Panc1 (cell line): Measurements from ENCODE around the gene C19orf25. TPM values are rescaled to one million over a fixed set of nuclear protein-coding genes. Genes with fewer than 3 reads are reported as not detected.

Experiments
- ATAC-seq: fragments of 200-7000 bp; cut with Tn5 transposase; 2 replicates; pipeline ENCODE4 v1.9.1; 2020; ENCODE audit warnings: mild to moderate bottlenecking, moderate library complexity
- BruUV-seq: library from RNA; stranded (reverse); fragments of 400-500 nt; replicated peaks from 2 replicates; lab custom pipeline; 2021; lab: Mats Ljungman, UMichigan
- CTCF ChIA-PET: fragments of 300-600 bp; sonication (Branson Sonifier 250); formaldehyde crosslinking; loops from one replicate; lab custom pipeline; 2022; ENCODE audit warnings: antibody characterized with exemption; lab: Charles Lee
- POLR2A ChIA-PET: fragments of 300-600 bp; sonication (Branson Sonifier 250); formaldehyde crosslinking; loops from one replicate; lab custom pipeline; 2022; ENCODE audit warnings: antibody characterized with exemption; lab: Charles Lee
- DNase-seq: peaks from one replicate; pipeline ENCODE4 v3.0.0-alpha.2; 2010; ENCODE audit warnings: low read depth, low spot score
- H3K27ac ChIP-seq: 2 replicates; pipeline ENCODE4 v1.5.1; 2011; ENCODE audit warnings: mild to moderate bottlenecking, low read length, inconsistent platforms
- H3K27me3 ChIP-seq: fragments of 200-500 bp; sonication (Bioruptor generic); 2 replicates; pipeline ENCODE4 v1.6.0; 2014; ENCODE audit warnings: low read length, inconsistent platforms; ENCODE audit not compliant: control insufficient read depth, insufficient read depth
- H3K36me3 ChIP-seq: fragments of 200-500 bp; sonication (Bioruptor generic); 2 replicates; pipeline ENCODE4 v1.5.1; 2014; ENCODE audit warnings: inconsistent platforms, mild to moderate bottlenecking, low read length, moderate library complexity; ENCODE audit not compliant: control insufficient read depth, insufficient read depth
- H3K4me1 ChIP-seq: 2 replicates; pipeline ENCODE4 v1.5.1; 2011; ENCODE audit warnings: inconsistent platforms, mild to moderate bottlenecking, low read length, moderate library complexity; ENCODE audit not compliant: control insufficient read depth, insufficient read depth
- H3K4me3 ChIP-seq, 2 experiments: 2 replicates each; pipeline ENCODE4 v1.5.1; 2011 to 2012; ENCODE audit warnings: low read depth in 2 of 2, low read length in 2 of 2, mild to moderate bottlenecking in 2 of 2, inconsistent platforms in 1 of 2, moderate library complexity in 1 of 2
- H3K9me3 ChIP-seq: fragments of 200-500 bp; sonication (Bioruptor generic); 2 replicates; pipeline ENCODE4 v1.5.1; 2014; ENCODE audit warnings: low read depth, mild to moderate bottlenecking, inconsistent platforms, low read length, moderate library complexity; ENCODE audit not compliant: control insufficient read depth, insufficient read depth
- POLR2AphosphoS5 ChIP-seq: IDR thresholded peaks from 2 replicates; pipeline ENCODE4 v1.6.1; 2012; ENCODE audit warnings: mild to moderate bottlenecking, low read depth, low read length, moderate library complexity
- SIN3A ChIP-seq: IDR thresholded peaks from 2 replicates; pipeline ENCODE4 v1.6.1; 2012; ENCODE audit warnings: low read depth, mild to moderate bottlenecking, low read length, moderate library complexity, borderline replicate concordance; ENCODE audit not compliant: insufficient read depth
- TCF7L2 ChIP-seq: IDR thresholded peaks from 2 replicates; pipeline ENCODE4 v1.6.1; 2011; ENCODE audit warnings: mild to moderate bottlenecking, low read depth, low read length, inconsistent platforms
- in situ Hi-C: cut with HindIII; loops from 2 replicates; pipeline ENCODE4 v1.10.0; 2016; ENCODE audit warnings: low sequenced_read_pairs, low pct_unique_long_range_greater_than_20kb
- intact Hi-C: fragments of 100-400 bp; cut with micrococcal nuclease; formaldehyde crosslinking; loops from one replicate; pipeline ENCODE4 v1.10.0; 2022; ENCODE audit not compliant: unreplicated experiment
- total RNA-seq: library from RNA; stranded (reverse); gene quantifications from one replicate; pipeline ENCODE4 v1.2.1, GENCODE V29; 2021; ENCODE audit not compliant: unreplicated experiment
- TF ChIP-seq, protein P1 (sequence below): fragments of 450-650 bp; IDR thresholded peaks from 2 replicates; pipeline ENCODE4 v1.5.1; 2017; ENCODE audit warnings: mild to moderate bottlenecking
- TF ChIP-seq, protein P2 (sequence below), 2 experiments: IDR thresholded peaks; 2 replicates each; pipeline ENCODE4 v1.6.1; 2011 to 2012; ENCODE audit warnings: low read depth in 2 of 2, control low read depth in 1 of 2, low read length in 1 of 2, mild to moderate bottlenecking in 1 of 2, moderate library complexity in 1 of 2; ENCODE audit not compliant: insufficient read depth in 1 of 2

Gene C19orf25
- total RNA-seq, 1 experiment from 2014 or later: 34.7 TPM

GRCh38 chr19:1450735-1451731, 28.0 kb downstream of the C19orf25 start:
- CTCF ChIA-PET: no interaction called here
- ATAC-seq (no peak), DNase-seq (no peak)
- no peaks in the 10 kb centered on the region; the same call in none of the 2 replicates for H3K4me1 ChIP-seq
- H3K36me3 ChIP-seq: no peaks in the 10 kb centered on the region
- no peaks in the 10 kb centered on the region for H3K9me3 ChIP-seq
- no peaks in the 10 kb centered on the region for H3K27me3 ChIP-seq
- POLR2A ChIA-PET: no interaction called here
- no peak overlapping the region for H3K27ac ChIP-seq
- in situ Hi-C loops: no loop called here
- intact Hi-C loops: no loop called here
- no TSS peak for BruUV-seq
- H3K4me3 ChIP-seq: no peak overlapping the region; a peak in 1 of 4 replicates
- TF ChIP-seq, protein P1, sequence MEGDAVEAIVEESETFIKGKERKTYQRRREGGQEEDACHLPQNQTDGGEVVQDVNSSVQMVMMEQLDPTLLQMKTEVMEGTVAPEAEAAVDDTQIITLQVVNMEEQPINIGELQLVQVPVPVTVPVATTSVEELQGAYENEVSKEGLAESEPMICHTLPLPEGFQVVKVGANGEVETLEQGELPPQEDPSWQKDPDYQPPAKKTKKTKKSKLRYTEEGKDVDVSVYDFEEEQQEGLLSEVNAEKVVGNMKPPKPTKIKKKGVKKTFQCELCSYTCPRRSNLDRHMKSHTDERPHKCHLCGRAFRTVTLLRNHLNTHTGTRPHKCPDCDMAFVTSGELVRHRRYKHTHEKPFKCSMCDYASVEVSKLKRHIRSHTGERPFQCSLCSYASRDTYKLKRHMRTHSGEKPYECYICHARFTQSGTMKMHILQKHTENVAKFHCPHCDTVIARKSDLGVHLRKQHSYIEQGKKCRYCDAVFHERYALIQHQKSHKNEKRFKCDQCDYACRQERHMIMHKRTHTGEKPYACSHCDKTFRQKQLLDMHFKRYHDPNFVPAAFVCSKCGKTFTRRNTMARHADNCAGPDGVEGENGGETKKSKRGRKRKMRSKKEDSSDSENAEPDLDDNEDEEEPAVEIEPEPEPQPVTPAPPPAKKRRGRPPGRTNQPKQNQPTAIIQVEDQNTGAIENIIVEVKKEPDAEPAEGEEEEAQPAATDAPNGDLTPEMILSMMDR: no peak
- TF ChIP-seq, protein P2, sequence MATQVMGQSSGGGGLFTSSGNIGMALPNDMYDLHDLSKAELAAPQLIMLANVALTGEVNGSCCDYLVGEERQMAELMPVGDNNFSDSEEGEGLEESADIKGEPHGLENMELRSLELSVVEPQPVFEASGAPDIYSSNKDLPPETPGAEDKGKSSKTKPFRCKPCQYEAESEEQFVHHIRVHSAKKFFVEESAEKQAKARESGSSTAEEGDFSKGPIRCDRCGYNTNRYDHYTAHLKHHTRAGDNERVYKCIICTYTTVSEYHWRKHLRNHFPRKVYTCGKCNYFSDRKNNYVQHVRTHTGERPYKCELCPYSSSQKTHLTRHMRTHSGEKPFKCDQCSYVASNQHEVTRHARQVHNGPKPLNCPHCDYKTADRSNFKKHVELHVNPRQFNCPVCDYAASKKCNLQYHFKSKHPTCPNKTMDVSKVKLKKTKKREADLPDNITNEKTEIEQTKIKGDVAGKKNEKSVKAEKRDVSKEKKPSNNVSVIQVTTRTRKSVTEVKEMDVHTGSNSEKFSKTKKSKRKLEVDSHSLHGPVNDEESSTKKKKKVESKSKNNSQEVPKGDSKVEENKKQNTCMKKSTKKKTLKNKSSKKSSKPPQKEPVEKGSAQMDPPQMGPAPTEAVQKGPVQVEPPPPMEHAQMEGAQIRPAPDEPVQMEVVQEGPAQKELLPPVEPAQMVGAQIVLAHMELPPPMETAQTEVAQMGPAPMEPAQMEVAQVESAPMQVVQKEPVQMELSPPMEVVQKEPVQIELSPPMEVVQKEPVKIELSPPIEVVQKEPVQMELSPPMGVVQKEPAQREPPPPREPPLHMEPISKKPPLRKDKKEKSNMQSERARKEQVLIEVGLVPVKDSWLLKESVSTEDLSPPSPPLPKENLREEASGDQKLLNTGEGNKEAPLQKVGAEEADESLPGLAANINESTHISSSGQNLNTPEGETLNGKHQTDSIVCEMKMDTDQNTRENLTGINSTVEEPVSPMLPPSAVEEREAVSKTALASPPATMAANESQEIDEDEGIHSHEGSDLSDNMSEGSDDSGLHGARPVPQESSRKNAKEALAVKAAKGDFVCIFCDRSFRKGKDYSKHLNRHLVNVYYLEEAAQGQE (IDR thresholded peaks at IDR 0.05; ENCODE audit: insufficient read depth in 1 of 2, low read depth in 2 of 2, low read length in 1 of 2): no peak
- TF ChIP-seq POLR2AphosphoS5: no peak
- TF ChIP-seq SIN3A: no peak
- TF ChIP-seq TCF7L2: no peak

- Histone ChIP-seq H3K4me3 (peak within 1 kb of the TSS in 1 of 2 experiments; percentile 14; a peak in 3 of 4 replicates), H3K4me1 (peaks cover 1% of the 10 kb centered on the region; the same call in 1 of the 2 replicates), H3K36me3 (no peaks in the 10 kb centered on the region), H3K27ac (peak within 1 kb of the TSS; percentile 71; the same call in 1 of the 2 replicates), H3K9me3 (no peaks in the 10 kb centered on the region), H3K27me3 (no peaks in the 10 kb centered on the region)
- no TSS peak for BruUV-seq
- no peak for ATAC-seq
- intact Hi-C loops (no loop called here), in situ Hi-C loops (no loop called here)
- DNase-seq: no peak
- ChIA-PET POLR2A (no interaction called here), CTCF (no interaction called here)
- TF ChIP-seq, protein P2 (IDR thresholded peaks at IDR 0.05; ENCODE audit: insufficient read depth in 1 of 2, low read depth in 2 of 2, low read length in 1 of 2): no peak
- TF ChIP-seq TCF7L2 (no peak), SIN3A (no peak), POLR2AphosphoS5 (no peak)
- TF ChIP-seq, protein P1: no peak
Observed at GRCh38 chr19:1449467-1450442, 29.3 kb downstream of the C19orf25 start, which contains the start of gene APC2. TSS of gene APC2 (plus strand) at chr19:1450121. CDS start at chr19:1453002, 2,881 bp downstream.
